ENCODE measurements around the gene SAMD4B. TPM values are rescaled to one million over a fixed set of nuclear protein-coding genes. Genes with fewer than 3 reads are reported as not detected.

Gene SAMD4B
- total RNA-seq, 3 donors from 2014 or later, result 57.4 to 65.2 (median 59.7) TPM

GRCh38 chr19:39379865-39380396 lies 37.7 kb downstream of the SAMD4B start:
- Histone ChIP-seq H3K9me3 (no peaks in the 10 kb centered on the region), H3K36me3 (peaks cover 44% of the 10 kb centered on the region), H3K27me3 (no peaks in the 10 kb centered on the region), H3K4me1 (no peaks in the 10 kb centered on the region), H3K4me3 (no peak overlapping the region), H3K27ac (peak overlapping the region; percentile 13 to 64)
- no peak for TF ChIP-seq POLR2AphosphoS5 (IDR thresholded peaks at IDR 0.05)
- TF ChIP-seq POLR2A (IDR thresholded peaks at IDR 0.05), result no peak
- no peak for TF ChIP-seq CTCF (IDR thresholded peaks at IDR 0.05)
- intact Hi-C loops (cut with DNase I; ENCODE audit: low total_unique reads), result no loop called here
- DNase-seq (ENCODE audit: low spot score in 2 of 2), result no peak

- TF ChIP-seq POLR2A (IDR thresholded peaks at IDR 0.05) (no peak), POLR2AphosphoS5 (IDR thresholded peaks at IDR 0.05) (no peak), CTCF (IDR thresholded peaks at IDR 0.05) (no peak)
- H3K27ac ChIP-seq, result peak overlapping the region; percentile 13 to 64
- intact Hi-C loops (cut with DNase I; ENCODE audit: low total_unique reads), result no loop called here
- H3K9me3 ChIP-seq, result no peaks in the 10 kb centered on the region
- DNase-seq (ENCODE audit: low spot score in 2 of 2), result no peak
- peaks cover 42% of the 10 kb centered on the region for H3K36me3 ChIP-seq
- H3K27me3 ChIP-seq, result no peaks in the 10 kb centered on the region
- no peak overlapping the region for H3K4me3 ChIP-seq
- no peaks in the 10 kb centered on the region for H3K4me1 ChIP-seq
Measured at GRCh38 chr19:39380521-39381502, 38.6 kb downstream of the SAMD4B start.

- H3K27me3 ChIP-seq, result no peaks in the 10 kb centered on the region
- TF ChIP-seq CTCF (IDR thresholded peaks at IDR 0.05) (no peak), POLR2A (IDR thresholded peaks at IDR 0.05) (no peak), POLR2AphosphoS5 (IDR thresholded peaks at IDR 0.05) (no peak)
- no peak overlapping the region for H3K4me3 ChIP-seq
- peaks cover 30% of the 10 kb centered on the region for H3K36me3 ChIP-seq
- peak overlapping the region in 1 of 2 donors; percentile 63 for H3K27ac ChIP-seq
- DNase-seq (ENCODE audit: low spot score in 2 of 2), result no peak
- intact Hi-C loops (cut with DNase I; ENCODE audit: low total_unique reads), result no loop called here
- no peaks in the 10 kb centered on the region for H3K4me1 ChIP-seq
- no peaks in the 10 kb centered on the region for H3K9me3 ChIP-seq
Measured at GRCh38 chr19:39381910-39382611, 39.8 kb downstream of the SAMD4B start.

GRCh38 chr19:39382991-39383828 lies 41.0 kb downstream of the SAMD4B start:
- Histone ChIP-seq H3K4me1 (no peaks in the 10 kb centered on the region), H3K27ac (no peak overlapping the region), H3K27me3 (no peaks in the 10 kb centered on the region), H3K4me3 (no peak overlapping the region), H3K36me3 (peaks cover 20% of the 10 kb centered on the region), H3K9me3 (no peaks in the 10 kb centered on the region)
- intact Hi-C loops (cut with DNase I; ENCODE audit: low total_unique reads), result no loop called here
- no peak for DNase-seq (ENCODE audit: low spot score in 2 of 2)
- TF ChIP-seq POLR2AphosphoS5 (IDR thresholded peaks at IDR 0.05) (no peak), POLR2A (IDR thresholded peaks at IDR 0.05) (no peak), CTCF (IDR thresholded peaks at IDR 0.05) (no peak)
